ENCODE results near the gene ZFPM1.

ZFPM1 gene

DNA sequence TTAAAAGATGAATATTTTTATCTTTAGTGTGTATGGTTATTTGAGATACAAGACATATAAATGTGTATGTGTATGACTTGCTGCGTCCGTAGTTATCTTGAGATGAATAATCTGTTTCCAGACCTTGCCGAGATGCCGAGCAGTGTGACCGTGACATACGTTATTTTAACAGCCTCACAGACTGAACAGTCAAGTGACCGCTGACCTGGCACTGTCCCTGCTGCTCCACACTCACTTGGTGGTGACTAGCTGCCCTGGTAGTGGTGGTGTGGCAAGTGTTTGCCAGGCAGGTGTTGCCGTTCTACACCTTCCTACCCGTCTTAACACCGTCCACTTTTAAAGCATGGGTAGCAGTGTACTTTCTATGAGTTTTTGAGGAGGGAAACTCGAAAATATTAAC, 122.2 kb downstream of the ZFPM1 start:
- no peak for DNase-seq (ENCODE audit: low read depth)
- H3K4me3 ChIP-seq (ENCODE audit: low read depth, low read length), result no peak overlapping the region
- TF ChIP-seq, protein P1, sequence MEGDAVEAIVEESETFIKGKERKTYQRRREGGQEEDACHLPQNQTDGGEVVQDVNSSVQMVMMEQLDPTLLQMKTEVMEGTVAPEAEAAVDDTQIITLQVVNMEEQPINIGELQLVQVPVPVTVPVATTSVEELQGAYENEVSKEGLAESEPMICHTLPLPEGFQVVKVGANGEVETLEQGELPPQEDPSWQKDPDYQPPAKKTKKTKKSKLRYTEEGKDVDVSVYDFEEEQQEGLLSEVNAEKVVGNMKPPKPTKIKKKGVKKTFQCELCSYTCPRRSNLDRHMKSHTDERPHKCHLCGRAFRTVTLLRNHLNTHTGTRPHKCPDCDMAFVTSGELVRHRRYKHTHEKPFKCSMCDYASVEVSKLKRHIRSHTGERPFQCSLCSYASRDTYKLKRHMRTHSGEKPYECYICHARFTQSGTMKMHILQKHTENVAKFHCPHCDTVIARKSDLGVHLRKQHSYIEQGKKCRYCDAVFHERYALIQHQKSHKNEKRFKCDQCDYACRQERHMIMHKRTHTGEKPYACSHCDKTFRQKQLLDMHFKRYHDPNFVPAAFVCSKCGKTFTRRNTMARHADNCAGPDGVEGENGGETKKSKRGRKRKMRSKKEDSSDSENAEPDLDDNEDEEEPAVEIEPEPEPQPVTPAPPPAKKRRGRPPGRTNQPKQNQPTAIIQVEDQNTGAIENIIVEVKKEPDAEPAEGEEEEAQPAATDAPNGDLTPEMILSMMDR (IDR thresholded peaks at IDR 0.05; ENCODE audit: control insufficient read depth, extremely low read depth, insufficient read depth), result no peak

DNA sequence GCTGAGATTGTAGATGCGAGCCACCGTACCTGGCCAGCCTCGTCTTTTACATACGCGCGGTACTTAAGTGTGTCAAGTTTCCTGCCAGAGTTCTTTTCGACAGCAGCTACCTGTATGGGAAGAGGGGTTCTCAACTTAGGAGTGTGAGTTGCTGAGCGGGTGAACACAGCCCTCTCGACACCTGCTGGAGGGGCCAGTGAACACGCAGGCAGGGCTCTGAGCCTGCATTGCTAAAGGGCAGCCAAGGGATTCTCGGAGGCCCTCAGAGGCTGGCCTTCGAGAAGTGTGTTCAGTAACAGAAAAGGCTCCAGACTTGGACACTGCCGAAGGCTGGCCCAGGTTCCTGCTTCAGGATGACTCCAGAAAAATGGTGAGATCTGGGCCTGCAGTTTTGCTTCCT, 123.2 kb downstream of the ZFPM1 start:
- no peak overlapping the region for H3K4me3 ChIP-seq (ENCODE audit: low read depth, low read length)
- DNase-seq (ENCODE audit: low read depth), result no peak
- TF ChIP-seq, protein P1 (IDR thresholded peaks at IDR 0.05; ENCODE audit: control insufficient read depth, extremely low read depth, insufficient read depth), result no peak

DNA sequence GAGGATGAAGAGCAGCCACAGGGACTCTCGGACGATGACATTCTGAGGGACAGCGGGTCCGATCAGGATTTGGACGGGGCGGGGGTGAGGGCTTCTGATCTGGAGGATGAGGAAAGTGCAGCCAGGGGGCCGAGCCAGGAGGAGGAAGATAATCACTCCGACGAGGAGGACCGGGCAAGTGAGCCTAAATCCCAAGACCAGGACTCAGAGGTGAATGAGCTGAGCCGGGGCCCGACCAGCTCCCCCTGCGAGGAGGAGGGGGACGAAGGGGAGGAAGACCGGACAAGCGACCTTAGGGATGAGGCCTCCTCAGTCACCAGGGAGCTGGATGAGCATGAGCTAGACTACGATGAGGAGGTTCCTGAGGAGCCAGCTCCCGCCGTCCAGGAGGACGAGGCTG, 124.1 kb downstream of the ZFPM1 start:
- TF ChIP-seq, protein P1 (IDR thresholded peaks at IDR 0.05; ENCODE audit: control insufficient read depth, extremely low read depth, insufficient read depth), result no peak
- no peak for DNase-seq (ENCODE audit: low read depth)
- no peak overlapping the region for H3K4me3 ChIP-seq (ENCODE audit: low read depth, low read length)

DNA sequence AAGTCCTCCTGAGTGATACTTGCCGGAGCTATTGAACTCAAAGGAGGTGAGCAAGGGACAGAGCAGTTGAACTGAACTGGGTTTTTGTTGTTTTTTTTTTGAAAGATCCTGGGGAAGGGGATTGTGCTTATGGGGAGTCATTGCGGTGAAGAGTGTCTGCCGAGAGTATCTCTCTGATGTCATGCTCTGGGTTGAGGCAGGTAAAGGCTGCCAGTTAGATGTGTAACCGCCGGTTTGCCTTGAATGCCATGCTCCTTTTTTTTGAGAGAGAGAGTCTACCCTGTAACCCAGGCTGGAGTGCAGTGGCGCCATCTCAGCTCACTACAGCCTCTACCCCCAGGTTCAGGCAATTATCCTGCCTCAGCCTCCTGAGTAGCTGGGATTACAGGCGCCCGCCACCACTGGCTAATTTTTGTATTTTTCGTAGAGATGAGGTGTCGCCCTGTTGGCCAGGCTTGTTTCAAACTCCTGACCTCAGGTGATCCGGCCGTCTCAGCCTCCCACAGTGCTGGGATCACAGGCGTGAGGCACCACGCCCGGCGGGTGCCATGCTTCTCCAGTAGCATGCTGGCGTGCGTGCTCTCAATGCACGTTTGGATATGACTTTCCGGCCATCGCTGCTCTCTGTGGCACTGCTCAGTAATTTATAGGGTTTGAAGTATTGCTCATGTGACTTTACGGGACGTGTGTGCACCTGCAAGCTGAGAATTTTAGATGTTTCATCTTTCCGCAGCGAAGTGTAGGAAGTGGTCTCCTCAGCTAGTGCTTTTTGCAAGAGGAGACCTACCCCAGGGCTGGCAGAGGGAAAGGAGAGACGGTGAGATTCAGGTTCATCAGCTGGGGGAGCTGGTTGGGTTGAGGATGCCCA, 125.6 kb downstream of the ZFPM1 start:
- DNase-seq (ENCODE audit: low read depth), result no peak
- H3K4me3 ChIP-seq (ENCODE audit: low read depth, low read length), result no peak overlapping the region
- TF ChIP-seq, protein P1 (IDR thresholded peaks at IDR 0.05; ENCODE audit: control insufficient read depth, extremely low read depth, insufficient read depth), result no peak

DNA sequence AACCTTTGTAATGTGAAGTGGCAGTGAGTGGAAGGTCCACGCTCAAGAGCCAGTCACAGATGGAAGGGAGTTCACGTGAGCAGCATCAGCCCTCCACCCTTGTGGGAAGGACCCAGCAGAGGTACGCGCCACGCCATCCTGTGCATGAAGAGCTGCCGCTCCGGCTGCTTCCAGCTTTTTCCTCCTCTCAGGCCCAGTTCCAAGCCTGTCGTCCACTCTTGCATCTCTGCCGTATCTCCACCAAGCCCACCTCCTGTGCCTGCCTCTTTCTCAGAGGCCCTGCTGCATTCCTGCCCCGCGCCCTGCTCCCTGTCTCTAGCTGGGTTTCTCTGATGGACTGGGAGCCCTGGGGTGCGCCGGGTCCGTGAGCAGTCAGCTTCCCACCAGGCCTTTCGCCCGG, 127.3 kb downstream of the ZFPM1 start:
- H3K4me3 ChIP-seq (ENCODE audit: low read depth, low read length), result no peak overlapping the region
- TF ChIP-seq, protein P1 (IDR thresholded peaks at IDR 0.05; ENCODE audit: control insufficient read depth, extremely low read depth, insufficient read depth), result no peak
- no peak for DNase-seq (ENCODE audit: low read depth)

DNA sequence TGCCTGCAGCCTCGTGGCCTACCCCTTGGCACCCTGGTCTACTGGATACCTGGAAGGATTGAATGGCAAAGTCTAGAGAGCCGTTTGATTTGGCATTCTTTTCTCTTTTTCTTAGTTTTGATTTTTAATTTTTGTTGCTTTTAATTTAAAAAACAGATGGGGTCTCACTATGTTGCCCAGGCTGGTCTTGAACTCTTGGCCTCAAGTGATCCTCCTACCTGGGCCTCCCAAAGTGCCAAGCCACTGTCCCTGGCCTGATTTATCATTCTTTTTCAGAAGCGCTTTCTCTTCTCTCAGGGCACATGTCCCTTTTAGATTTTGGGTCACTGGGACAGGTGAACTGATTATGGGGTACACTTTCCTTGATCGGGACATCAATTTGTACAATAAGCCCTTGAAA, 128.0 kb downstream of the ZFPM1 start:
- no peak overlapping the region for H3K4me3 ChIP-seq (ENCODE audit: low read depth, low read length)
- no peak for DNase-seq (ENCODE audit: low read depth)
- TF ChIP-seq, protein P1 (IDR thresholded peaks at IDR 0.05; ENCODE audit: control insufficient read depth, extremely low read depth, insufficient read depth), result no peak

Measured in LNCaP clone FGC (cell line).